GM19397 (cell line): Measurements from ENCODE around the gene XAF1.
"Not testable (repeated sequence)": the region's sequence is repeated elsewhere in the genome, so short reads cannot be mapped to it uniquely, and the experiment has no call there.

Experiments used
- ATAC-seq: cut with Tn5 transposase; IDR thresholded peaks from one replicate; pipeline ENCODE4 v1.9.1; 2021; ENCODE audit warnings: mild to moderate bottlenecking, moderate library complexity; ENCODE audit not compliant: unreplicated experiment

Gene XAF1

GRCh38 chr17:6755731-6756184 lies at the start of gene XAF1:
TSS of gene XAF1 (plus strand) at chr17:6756046. CDS start at chr17:6756079, 33 bp downstream.
- ATAC-seq: no peak

GRCh38 chr17:6706499-6706898 lies 49.3 kb upstream of the XAF1 start:
- ATAC-seq: no peak

GRCh38 chr17:6706996-6707395 lies 48.9 kb upstream of the XAF1 start:
- ATAC-seq: no peak

- no peak for ATAC-seq
Measured at GRCh38 chr17:6708357-6708961, 47.4 kb upstream of the XAF1 start.

GRCh38 chr17:6710317-6710716 lies 45.5 kb upstream of the XAF1 start:
- ATAC-seq: no peak

GRCh38 chr17:6711081-6711674 lies 44.7 kb upstream of the XAF1 start:
- ATAC-seq: no peak

GRCh38 chr17:6711681-6712057 lies 44.2 kb upstream of the XAF1 start:
- ATAC-seq: no peak

GRCh38 chr17:6712058-6712853 lies 43.6 kb upstream of the XAF1 start:
- no peak for ATAC-seq

GRCh38 chr17:6712854-6713129 lies 43.1 kb upstream of the XAF1 start:
- no peak for ATAC-seq

GRCh38 chr17:6713130-6713917 lies 42.5 kb upstream of the XAF1 start, which contains the start of gene SLC13A5:
TSS of gene SLC13A5 (minus strand) at chr17:6713369. CDS start at chr17:6713333, 36 bp downstream.
- ATAC-seq: no peak

GRCh38 chr17:6713918-6714271 lies 42.0 kb upstream of the XAF1 start:
- ATAC-seq: no peak

- ATAC-seq: no peak
Measured at GRCh38 chr17:6714315-6714874, 41.5 kb upstream of the XAF1 start.

GRCh38 chr17:6716736-6717135 lies 39.1 kb upstream of the XAF1 start:
- ATAC-seq: no peak

- no peak for ATAC-seq
Measured at GRCh38 chr17:6721744-6722143, 34.1 kb upstream of the XAF1 start.

- ATAC-seq: no peak
Measured at GRCh38 chr17:6724009-6724408, 31.8 kb upstream of the XAF1 start.

GRCh38 chr17:6729531-6729930 lies 26.3 kb upstream of the XAF1 start:
- ATAC-seq: no peak

- not testable (repeated sequence) for ATAC-seq
Measured at GRCh38 chr17:6746665-6747064, 9.2 kb upstream of the XAF1 start.

GRCh38 chr17:6748617-6749016 lies 7.2 kb upstream of the XAF1 start:
- no peak for ATAC-seq

GRCh38 chr17:6749519-6749918 lies 6.3 kb upstream of the XAF1 start:
- ATAC-seq: no peak

- no peak for ATAC-seq
Measured at GRCh38 chr17:6752068-6752909, 3.6 kb upstream of the XAF1 start.
